Right cardiac atrium (tissue), 5 donors: Measurements from ENCODE around the gene NEB. TPM values are rescaled to one million over a fixed set of nuclear protein-coding genes. Genes with fewer than 3 reads are reported as not detected.
A peak's percentile ranks its signal among the peaks of the same experiment; 100 is the strongest.

ENCODE experiments used
- ATAC-seq, 2 donors: fragments of 200-7000 bp; cut with Tn5 transposase; one replicate each; pipeline versions ENCODE4 v1.8.0 to v1.9.1; 2020; ENCODE audit warnings: moderate library complexity in 2 of 2, mild to moderate bottlenecking in 1 of 2
- DNase-seq, 3 donors: peaks; one replicate each; pipeline ENCODE4 v3.0.0-alpha.2; 2020
- H3K27ac ChIP-seq: one replicate; pipeline ENCODE4 v1.5.1; 2013; ENCODE audit warnings: mild to moderate bottlenecking, low read length, control low read depth, moderate library complexity
- H3K27me3 ChIP-seq: one replicate; pipeline ENCODE4 v1.6.1; 2013; ENCODE audit not compliant: control insufficient read depth, insufficient read depth
- H3K4me1 ChIP-seq: one replicate; pipeline ENCODE4 v1.6.1; 2013; ENCODE audit warnings: low read length; ENCODE audit not compliant: control insufficient read depth, insufficient read depth
- H3K4me3 ChIP-seq: one replicate; pipeline ENCODE4 v1.5.1; 2013; ENCODE audit warnings: low read length, control low read depth
- H3K9me3 ChIP-seq: one replicate; pipeline ENCODE4 v1.6.1; 2013; ENCODE audit warnings: low read length; ENCODE audit not compliant: control insufficient read depth
- WGBS: extraction: QIAGEN DNeasy Blood & Tissue Kit; methylation state at CpG from one replicate; pipeline ENCODE4 v1.1.7; 2013; 5-methylcytosine and 5-hydroxymethylcytosine counted together
- intact Hi-C, 4 donors: fragments of 100-400 bp; cut with DNase I; formaldehyde crosslinking; loops; one replicate each; pipeline versions ENCODE4 v1.11.0 to v1.14.0; 2022 to 2023
- long read RNA-seq, 4 donors: library from polyadenylated mRNA; unstranded; transcript quantifications; one replicate each; pipeline ENCODE4 v2.0.0, GENCODE V29; 2020 to 2021
- polyA plus RNA-seq: library from polyadenylated mRNA; stranded (reverse); fragments of 200-250 nt; gene quantifications from one replicate; pipeline ENCODE4 v1.2.3, GENCODE V29; 2013
- total RNA-seq, 4 donors: library from RNA; stranded (reverse); fragmentation: NEBNext Ultra II Directional; extraction: Animal tissue kit (Norgen Biotek cat#: 25700); gene quantifications; one replicate each; pipeline ENCODE4 v1.2.1, GENCODE V29; 2021
- donor health status: healthy with polysubstance abuse.
- donor health status: DM: no; HTN: yes; CAD: no.
- donor health status: DM: no; HTN: no; CAD: no.
- donor health status: DM: no; HTN: yes; CAD: no; lungs with severe emphysema.
- donor health status: DM: yes; HTN: yes; CAD: no.

Gene NEB
- total RNA-seq = 10 to 100 TPM; 31.5 to 48.5 (median 38.9) TPM
- 31.0 TPM for polyA plus RNA-seq
- long read RNA-seq, donor 1, partial matches to known transcripts = 12 of 21 reads
- long read RNA-seq, donor 1, other reads (novel, unspliced or antisense) = 9 of 21 reads
- long read RNA-seq, donor 2, partial matches to known transcripts = 0 of 1 reads
- long read RNA-seq, donor 2, other reads (novel, unspliced or antisense) = 1 of 1 reads
- long read RNA-seq, donor 3, partial matches to known transcripts = 70 of 90 reads
- long read RNA-seq, donor 3, other reads (novel, unspliced or antisense) = 20 of 90 reads
- long read RNA-seq, donor 4, partial matches to known transcripts = 2 of 5 reads
- long read RNA-seq, donor 4, other reads (novel, unspliced or antisense) = 3 of 5 reads

DNA sequence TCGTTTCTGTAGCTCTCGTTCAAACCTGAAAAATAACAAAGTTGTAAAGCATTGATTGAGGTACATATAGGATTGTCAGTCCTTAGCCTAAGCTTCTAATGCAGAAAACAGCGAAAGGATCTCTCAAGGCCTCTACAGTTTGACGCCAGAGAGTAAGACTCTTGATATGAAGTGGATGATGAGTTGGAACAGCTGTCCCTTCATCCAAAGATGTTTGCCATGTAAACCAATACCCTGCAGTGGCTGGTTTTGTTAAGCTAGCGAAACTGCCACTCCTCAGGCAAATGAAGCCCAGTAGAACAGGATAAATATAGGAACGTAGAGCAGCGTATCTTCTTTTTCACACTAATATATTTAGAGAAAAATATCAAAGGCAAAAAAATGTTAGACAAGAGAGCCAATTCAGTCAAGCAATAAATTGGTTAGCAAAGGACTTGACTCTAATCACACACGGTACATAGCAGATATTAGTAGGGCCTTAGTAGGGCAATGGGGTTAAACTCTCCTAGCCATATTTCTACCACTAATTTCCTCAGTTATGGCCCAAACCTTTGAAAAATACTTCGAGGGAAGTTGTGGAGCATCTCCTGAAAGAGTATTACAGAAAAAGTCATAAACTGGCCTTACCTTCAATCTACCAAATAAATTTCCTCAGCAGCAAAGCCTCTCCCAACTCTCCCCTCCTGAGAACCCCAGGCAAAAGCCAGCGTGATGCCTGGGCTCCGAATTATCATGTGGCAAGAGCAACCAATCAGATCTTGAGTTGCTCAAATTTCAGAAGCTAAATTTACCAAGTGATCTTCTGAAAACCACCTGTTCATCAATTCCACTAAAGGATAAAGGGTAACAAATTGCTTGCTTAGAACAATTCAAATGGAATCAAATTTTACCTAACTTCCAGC lies at the start of gene NEB:
NEB (minus strand) TSS at position 706 of the 902 bp plus-strand sequence. CDS start 1,320 bp downstream, outside the sequence.
- no peak for ATAC-seq
- WGBS = 76% methylated on average over 11 of the region's 11 CpGs
- peaks cover under 1% of the 10 kb centered on the region for H3K9me3 ChIP-seq
- no peaks in the 10 kb centered on the region for H3K4me1 ChIP-seq
- H3K27me3 ChIP-seq = no peaks in the 10 kb centered on the region
- no peak for DNase-seq
- H3K27ac ChIP-seq = no peak within 1 kb of the TSS
- no peak within 1 kb of the TSS for H3K4me3 ChIP-seq
- intact Hi-C loops = no loop called here

GRCh38 chr2:151783133-151783520 lies 48.9 kb upstream of the NEB start:
- 88% methylated on average over 2 of the region's 2 CpGs for WGBS
- H3K27ac ChIP-seq = no peak overlapping the region
- ATAC-seq (no peak), DNase-seq (no peak)
- no peaks in the 10 kb centered on the region for H3K9me3 ChIP-seq
- H3K4me3 ChIP-seq = no peak overlapping the region
- no peaks in the 10 kb centered on the region for H3K4me1 ChIP-seq
- intact Hi-C loops = no loop called here
- H3K27me3 ChIP-seq = no peaks in the 10 kb centered on the region

GRCh38 chr2:151782378-151783132 lies 48.3 kb upstream of the NEB start:
- intact Hi-C loops = no loop called here
- ATAC-seq = no peak
- Histone ChIP-seq H3K4me3 (no peak overlapping the region), H3K27ac (no peak overlapping the region), H3K9me3 (no peaks in the 10 kb centered on the region), H3K27me3 (no peaks in the 10 kb centered on the region), H3K4me1 (no peaks in the 10 kb centered on the region)
- 86% methylated on average over 6 of the region's 6 CpGs for WGBS
- DNase-seq = no peak

- WGBS = 90% methylated on average over 4 of the region's 4 CpGs
- H3K27me3 ChIP-seq = no peaks in the 10 kb centered on the region
- H3K4me1 ChIP-seq = no peaks in the 10 kb centered on the region
- no peak overlapping the region for H3K27ac ChIP-seq
- H3K4me3 ChIP-seq = no peak overlapping the region
- no peak for DNase-seq
- no peaks in the 10 kb centered on the region for H3K9me3 ChIP-seq
- intact Hi-C loops = no loop called here
- ATAC-seq = no peak
These were observed 47.4 kb upstream of the NEB start for GRCh38 chr2:151781642-151782041.

GRCh38 chr2:151780938-151781337 lies 46.7 kb upstream of the NEB start:
- no peak for ATAC-seq
- H3K27me3 ChIP-seq = no peaks in the 10 kb centered on the region
- no peak overlapping the region for H3K4me3 ChIP-seq
- no peak overlapping the region for H3K27ac ChIP-seq
- H3K9me3 ChIP-seq = no peaks in the 10 kb centered on the region
- no peak for DNase-seq
- intact Hi-C loops = no loop called here
- H3K4me1 ChIP-seq = no peaks in the 10 kb centered on the region

DNA sequence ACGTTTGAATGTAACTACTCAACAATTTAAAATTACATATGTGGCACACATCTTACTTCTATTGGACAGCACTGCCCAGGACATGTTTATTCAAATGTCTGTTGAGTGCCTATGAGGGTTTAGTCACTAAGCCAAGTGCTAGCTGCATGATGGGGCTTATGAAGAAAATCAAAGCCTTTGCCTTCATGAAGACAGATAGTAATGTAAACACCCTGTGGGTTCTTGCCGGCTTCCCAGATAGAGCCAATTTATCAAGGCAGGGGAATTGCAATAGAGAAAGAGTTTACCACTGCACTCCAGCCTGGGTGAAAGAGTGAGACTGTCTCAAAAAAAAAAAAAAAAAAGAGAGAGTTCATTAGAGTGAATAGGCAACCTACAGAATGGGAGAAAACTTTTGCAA lies 43.7 kb upstream of the NEB start:
- ATAC-seq = no peak
- Histone ChIP-seq H3K9me3 (no peaks in the 10 kb centered on the region), H3K4me3 (no peak overlapping the region), H3K27me3 (no peaks in the 10 kb centered on the region), H3K4me1 (peaks cover 3% of the 10 kb centered on the region), H3K27ac (no peak overlapping the region)
- no peak for DNase-seq
- intact Hi-C loops = no loop called here
- 73% methylated on average over 2 of the region's 2 CpGs for WGBS

GRCh38 chr2:151777487-151777886 lies 43.2 kb upstream of the NEB start:
- no peak for ATAC-seq
- Histone ChIP-seq H3K9me3 (no peaks in the 10 kb centered on the region), H3K27ac (no peak overlapping the region), H3K4me1 (peaks cover 3% of the 10 kb centered on the region), H3K27me3 (no peaks in the 10 kb centered on the region), H3K4me3 (no peak overlapping the region)
- DNase-seq = no peak
- intact Hi-C loops = no loop called here
- 97% methylated on average over 3 of the region's 3 CpGs for WGBS

GRCh38 chr2:151776367-151776766 lies 42.1 kb upstream of the NEB start:
- Histone ChIP-seq H3K4me3 (no peak overlapping the region), H3K9me3 (no peaks in the 10 kb centered on the region), H3K27ac (no peak overlapping the region), H3K27me3 (no peaks in the 10 kb centered on the region), H3K4me1 (peaks cover 5% of the 10 kb centered on the region)
- no peak for ATAC-seq
- WGBS = 100% methylated on average over 1 of the region's 1 CpG
- no peak for DNase-seq
- intact Hi-C loops = no loop called here

DNA sequence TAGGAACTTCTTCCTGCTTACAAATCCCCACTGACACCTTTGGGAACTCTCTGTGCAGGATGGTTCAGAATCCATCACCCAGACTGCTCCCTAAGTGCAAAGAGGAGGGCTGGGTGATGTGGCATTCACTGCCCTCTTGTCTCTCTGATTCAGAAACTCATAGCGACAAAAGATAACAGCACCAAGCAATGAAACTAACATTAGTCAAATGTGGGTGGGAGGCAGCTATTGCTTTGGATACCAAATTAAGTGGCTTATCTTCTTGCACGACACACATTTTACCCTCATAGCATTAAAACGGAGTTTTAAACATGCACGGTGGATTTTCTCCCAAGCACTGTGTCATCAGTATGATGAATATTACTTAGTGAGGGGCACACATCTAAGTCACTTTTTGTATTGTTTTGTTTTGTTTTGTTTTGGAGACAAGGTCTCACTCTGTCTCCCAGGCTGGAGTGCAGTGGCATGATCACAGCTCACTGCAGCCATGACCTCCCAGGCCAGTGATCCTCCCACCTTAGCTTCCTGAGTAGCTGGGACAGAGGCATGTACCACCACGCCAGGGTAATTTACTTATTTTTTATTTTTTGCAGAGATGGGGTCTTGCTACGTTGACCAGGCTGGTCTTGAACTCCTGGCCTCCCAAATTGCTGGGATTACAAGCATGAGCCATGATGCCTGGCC lies 40.9 kb upstream of the NEB start:
- 60% methylated on average over 6 of the region's 6 CpGs for WGBS
- no peaks in the 10 kb centered on the region for H3K9me3 ChIP-seq
- no peak for DNase-seq
- peaks cover 5% of the 10 kb centered on the region for H3K4me1 ChIP-seq
- intact Hi-C loops = no loop called here
- ATAC-seq = peak; percentile 63 to 72
- peak overlapping the region; percentile 77 for H3K27ac ChIP-seq
- H3K27me3 ChIP-seq = no peaks in the 10 kb centered on the region
- no peak overlapping the region for H3K4me3 ChIP-seq

- peak in 1 of 2 donors; percentile 27 for ATAC-seq
- peak overlapping the region; percentile 77 for H3K27ac ChIP-seq
These were observed 40.2 kb upstream of the NEB start for GRCh38 chr2:151774506-151774905.

More at GRCh38 chr2:151774506-151774905, 40.2 kb upstream of the NEB start:
- Histone ChIP-seq H3K4me1 (peaks cover 5% of the 10 kb centered on the region), H3K4me3 (no peak overlapping the region), H3K9me3 (no peaks in the 10 kb centered on the region), H3K27me3 (no peaks in the 10 kb centered on the region)
- intact Hi-C loops = no loop called here
- no peak for DNase-seq
- WGBS = 13% methylated on average over 3 of the region's 3 CpGs
